SK-N-MC (cell line): ENCODE measurements around the gene MARK3.

Source experiments
- EZH2 ChIP-seq: fragments of 200-600 bp; sonication (generic); IDR thresholded peaks from one replicate; pipeline ENCODE4 v1.6.1; 2017; ENCODE audit warnings: antibody characterized with exemption
- FOXP2 ChIP-seq: optimal IDR thresholded peaks from 2 replicates; pipeline ENCODE3; 2011; ENCODE audit warnings: mild to moderate bottlenecking, moderate library complexity; ENCODE audit not compliant: insufficient read depth; ENCODE audit errors: extremely low read length, control extremely low read depth
- POLR2AphosphoS5 ChIP-seq: IDR thresholded peaks from 2 replicates; pipeline ENCODE4 v1.6.1; 2012; ENCODE audit warnings: mild to moderate bottlenecking, low read depth, low read length, borderline replicate concordance

- TF ChIP-seq EZH2 (no peak), POLR2AphosphoS5 (no peak), FOXP2 (no peak)
Observed at GRCh38 chr14:103436533-103436932, 51.3 kb downstream of the MARK3 start.
